Measurements from ENCODE around the gene USP3.

Gene USP3

GRCh38 chr15:63499175-63499549 is 5.2 kb upstream of the USP3 start:
- DNase-seq = no peak

- no peak for DNase-seq
Observed at GRCh38 chr15:63499611-63500010, 4.8 kb upstream of the USP3 start.

GRCh38 chr15:63500265-63501250 is 3.8 kb upstream of the USP3 start:
- DNase-seq = no peak

GRCh38 chr15:63501256-63502089 is 2.9 kb upstream of the USP3 start:
- DNase-seq = peak; percentile 62

GRCh38 chr15:63502137-63502766 is 2.1 kb upstream of the USP3 start:
- no peak for DNase-seq

GRCh38 chr15:63502843-63503738 is 1.3 kb upstream of the USP3 start:
- peak; percentile 62 for DNase-seq

- DNase-seq = peak; percentile 76
Observed at GRCh38 chr15:63503739-63504246, 600 bp upstream of the USP3 start.

- DNase-seq = peak; percentile 32
Observed at GRCh38 chr15:63504979-63505841, 817 bp downstream of the USP3 start.

- no peak for DNase-seq
Observed at GRCh38 chr15:63505842-63506222, 1.4 kb downstream of the USP3 start.

- DNase-seq = no peak
Observed at GRCh38 chr15:63506537-63507035, 2.2 kb downstream of the USP3 start.

GRCh38 chr15:63507878-63508818 is 3.8 kb downstream of the USP3 start:
- DNase-seq = no peak

GRCh38 chr15:63509056-63509954 is 4.9 kb downstream of the USP3 start:
- no peak for DNase-seq

- no peak for DNase-seq
Observed at GRCh38 chr15:63509955-63510940, 5.9 kb downstream of the USP3 start.

- DNase-seq = no peak
Observed at GRCh38 chr15:63512148-63512547, 7.8 kb downstream of the USP3 start.

GRCh38 chr15:63513271-63513670 is 8.9 kb downstream of the USP3 start:
- no peak for DNase-seq

GRCh38 chr15:63513728-63514127 is 9.3 kb downstream of the USP3 start:
- no peak for DNase-seq

GRCh38 chr15:63514531-63514943 is 10.1 kb downstream of the USP3 start:
- DNase-seq = no peak
